ENCODE results near the gene KRTAP16-1.

Gene KRTAP16-1

GRCh38 chr17:41340494-41340893 is 31.4 kb upstream of the KRTAP16-1 start:
- no peak overlapping the region for H3K9ac ChIP-seq (ENCODE audit: low read depth, low read length)
- peaks cover 10% of the 10 kb centered on the region; the same call in 1 of the 2 replicates for H3K9me3 ChIP-seq (ENCODE audit: insufficient read depth, low read depth, low read length)
- no peak overlapping the region for H3K4me3 ChIP-seq (ENCODE audit: low read length)
- no peak overlapping the region for H3K27ac ChIP-seq (ENCODE audit: low read length)
- no peaks in the 10 kb centered on the region for H3K36me3 ChIP-seq (ENCODE audit: insufficient read depth, low read depth, low read length)
- H3K27me3 ChIP-seq (ENCODE audit: insufficient read depth, low read length), result no peaks in the 10 kb centered on the region
- no peaks in the 10 kb centered on the region for H3K4me1 ChIP-seq (ENCODE audit: insufficient read depth, low read length)

GRCh38 chr17:41339571-41340172 is 30.6 kb upstream of the KRTAP16-1 start:
- Histone ChIP-seq H3K4me1 (ENCODE audit: insufficient read depth, low read length) (no peaks in the 10 kb centered on the region), H3K36me3 (ENCODE audit: insufficient read depth, low read depth, low read length) (no peaks in the 10 kb centered on the region), H3K27ac (ENCODE audit: low read length) (no peak overlapping the region), H3K9ac (ENCODE audit: low read depth, low read length) (no peak overlapping the region), H3K9me3 (ENCODE audit: insufficient read depth, low read depth, low read length) (peaks cover 10% of the 10 kb centered on the region; the same call in 1 of the 2 replicates), H3K27me3 (ENCODE audit: insufficient read depth, low read length) (no peaks in the 10 kb centered on the region), H3K4me3 (ENCODE audit: low read length) (no peak overlapping the region)

- peaks cover 10% of the 10 kb centered on the region; the same call in 1 of the 2 replicates for H3K9me3 ChIP-seq (ENCODE audit: insufficient read depth, low read depth, low read length)
- H3K36me3 ChIP-seq (ENCODE audit: insufficient read depth, low read depth, low read length), result no peaks in the 10 kb centered on the region
- no peaks in the 10 kb centered on the region for H3K4me1 ChIP-seq (ENCODE audit: insufficient read depth, low read length)
- no peak overlapping the region for H3K4me3 ChIP-seq (ENCODE audit: low read length)
- H3K27me3 ChIP-seq (ENCODE audit: insufficient read depth, low read length), result no peaks in the 10 kb centered on the region
- no peak overlapping the region for H3K9ac ChIP-seq (ENCODE audit: low read depth, low read length)
- H3K27ac ChIP-seq (ENCODE audit: low read length), result no peak overlapping the region
Measured at GRCh38 chr17:41338961-41339485, 29.9 kb upstream of the KRTAP16-1 start.

GRCh38 chr17:41335747-41336146 is 26.6 kb upstream of the KRTAP16-1 start:
- H3K27ac ChIP-seq (ENCODE audit: low read length), result no peak overlapping the region
- no peaks in the 10 kb centered on the region for H3K9me3 ChIP-seq (ENCODE audit: insufficient read depth, low read depth, low read length)
- no peak overlapping the region for H3K9ac ChIP-seq (ENCODE audit: low read depth, low read length)
- no peaks in the 10 kb centered on the region for H3K36me3 ChIP-seq (ENCODE audit: insufficient read depth, low read depth, low read length)
- H3K4me1 ChIP-seq (ENCODE audit: insufficient read depth, low read length), result no peaks in the 10 kb centered on the region
- no peaks in the 10 kb centered on the region for H3K27me3 ChIP-seq (ENCODE audit: insufficient read depth, low read length)
- no peak overlapping the region for H3K4me3 ChIP-seq (ENCODE audit: low read length)

GRCh38 chr17:41334385-41335305 is 25.5 kb upstream of the KRTAP16-1 start:
- Histone ChIP-seq H3K27me3 (ENCODE audit: insufficient read depth, low read length) (no peaks in the 10 kb centered on the region), H3K36me3 (ENCODE audit: insufficient read depth, low read depth, low read length) (no peaks in the 10 kb centered on the region), H3K4me3 (ENCODE audit: low read length) (no peak overlapping the region), H3K9me3 (ENCODE audit: insufficient read depth, low read depth, low read length) (no peaks in the 10 kb centered on the region), H3K27ac (ENCODE audit: low read length) (no peak overlapping the region), H3K4me1 (ENCODE audit: insufficient read depth, low read length) (no peaks in the 10 kb centered on the region), H3K9ac (ENCODE audit: low read depth, low read length) (no peak overlapping the region)

- no peaks in the 10 kb centered on the region for H3K4me1 ChIP-seq (ENCODE audit: insufficient read depth, low read length)
Measured at GRCh38 chr17:41333836-41334235, 24.7 kb upstream of the KRTAP16-1 start.

GRCh38 chr17:41333098-41333497 is 24.0 kb upstream of the KRTAP16-1 start:
- no peak overlapping the region for H3K9ac ChIP-seq (ENCODE audit: low read depth, low read length)
- H3K27me3 ChIP-seq (ENCODE audit: insufficient read depth, low read length), result no peaks in the 10 kb centered on the region
- no peak overlapping the region for H3K27ac ChIP-seq (ENCODE audit: low read length)
- H3K4me1 ChIP-seq (ENCODE audit: insufficient read depth, low read length), result no peaks in the 10 kb centered on the region
- H3K4me3 ChIP-seq (ENCODE audit: low read length), result no peak overlapping the region
- H3K9me3 ChIP-seq (ENCODE audit: insufficient read depth, low read depth, low read length), result no peaks in the 10 kb centered on the region
- no peaks in the 10 kb centered on the region for H3K36me3 ChIP-seq (ENCODE audit: insufficient read depth, low read depth, low read length)

More at GRCh38 chr17:41333836-41334235, 24.7 kb upstream of the KRTAP16-1 start:
- Histone ChIP-seq H3K4me3 (ENCODE audit: low read length) (no peak overlapping the region), H3K9ac (ENCODE audit: low read depth, low read length) (no peak overlapping the region), H3K27ac (ENCODE audit: low read length) (no peak overlapping the region), H3K36me3 (ENCODE audit: insufficient read depth, low read depth, low read length) (no peaks in the 10 kb centered on the region), H3K27me3 (ENCODE audit: insufficient read depth, low read length) (no peaks in the 10 kb centered on the region), H3K9me3 (ENCODE audit: insufficient read depth, low read depth, low read length) (no peaks in the 10 kb centered on the region)

GRCh38 chr17:41332239-41332638 is 23.1 kb upstream of the KRTAP16-1 start:
- Histone ChIP-seq H3K9me3 (ENCODE audit: insufficient read depth, low read depth, low read length) (no peaks in the 10 kb centered on the region), H3K4me1 (ENCODE audit: insufficient read depth, low read length) (no peaks in the 10 kb centered on the region), H3K27ac (ENCODE audit: low read length) (no peak overlapping the region), H3K27me3 (ENCODE audit: insufficient read depth, low read length) (no peaks in the 10 kb centered on the region), H3K9ac (ENCODE audit: low read depth, low read length) (no peak overlapping the region), H3K4me3 (ENCODE audit: low read length) (no peak overlapping the region), H3K36me3 (ENCODE audit: insufficient read depth, low read depth, low read length) (no peaks in the 10 kb centered on the region)

- no peaks in the 10 kb centered on the region for H3K36me3 ChIP-seq (ENCODE audit: insufficient read depth, low read depth, low read length)
- no peaks in the 10 kb centered on the region for H3K4me1 ChIP-seq (ENCODE audit: insufficient read depth, low read length)
- no peaks in the 10 kb centered on the region for H3K9me3 ChIP-seq (ENCODE audit: insufficient read depth, low read depth, low read length)
- H3K4me3 ChIP-seq (ENCODE audit: low read length), result no peak overlapping the region
- no peak overlapping the region for H3K9ac ChIP-seq (ENCODE audit: low read depth, low read length)
- H3K27me3 ChIP-seq (ENCODE audit: insufficient read depth, low read length), result no peaks in the 10 kb centered on the region
- H3K27ac ChIP-seq (ENCODE audit: low read length), result no peak overlapping the region
Measured at GRCh38 chr17:41331606-41332005, 22.5 kb upstream of the KRTAP16-1 start.

GRCh38 chr17:41329279-41329948 is 20.3 kb upstream of the KRTAP16-1 start:
- H3K4me1 ChIP-seq (ENCODE audit: insufficient read depth, low read length), result no peaks in the 10 kb centered on the region
- H3K9ac ChIP-seq (ENCODE audit: low read depth, low read length), result no peak overlapping the region
- H3K36me3 ChIP-seq (ENCODE audit: insufficient read depth, low read depth, low read length), result no peaks in the 10 kb centered on the region
- no peak overlapping the region for H3K4me3 ChIP-seq (ENCODE audit: low read length)
- no peaks in the 10 kb centered on the region for H3K27me3 ChIP-seq (ENCODE audit: insufficient read depth, low read length)
- no peak overlapping the region for H3K27ac ChIP-seq (ENCODE audit: low read length)
- no peaks in the 10 kb centered on the region for H3K9me3 ChIP-seq (ENCODE audit: insufficient read depth, low read depth, low read length)

GRCh38 chr17:41328207-41328606 is 19.1 kb upstream of the KRTAP16-1 start:
- Histone ChIP-seq H3K27ac (ENCODE audit: low read length) (no peak overlapping the region), H3K9ac (ENCODE audit: low read depth, low read length) (no peak overlapping the region), H3K4me1 (ENCODE audit: insufficient read depth, low read length) (no peaks in the 10 kb centered on the region), H3K27me3 (ENCODE audit: insufficient read depth, low read length) (no peaks in the 10 kb centered on the region), H3K9me3 (ENCODE audit: insufficient read depth, low read depth, low read length) (no peaks in the 10 kb centered on the region), H3K4me3 (ENCODE audit: low read length) (no peak overlapping the region), H3K36me3 (ENCODE audit: insufficient read depth, low read depth, low read length) (no peaks in the 10 kb centered on the region)

Data from iPS-20b (cell line).